Naive thymus-derived CD8-positive, alpha-beta T cell (primary cell): ENCODE measurements around the gene LPIN1. TPM values are rescaled to one million over a fixed set of nuclear protein-coding genes. Genes with fewer than 3 reads are reported as not detected.

Source experiments
- ATAC-seq, 2 donors: fragments of 150-1000 bp; cut with Tn5 transposase in 1 of 2; sonication (Bioruptor Pico), chemical (Tn5 transposase) in 1 of 2; 1 replicate in 1 of 2; 2 replicates in 1 of 2; pipeline ENCODE4 v1.10.0; 2021; ENCODE audit warnings: mild to moderate bottlenecking in 2 of 2, moderate library complexity in 2 of 2
- POLR2A ChIA-PET: fragments of 350-600 bp; sonication (Branson Sonifier 250); formaldehyde crosslinking; loops from one replicate; lab custom pipeline; 2021; ENCODE audit warnings: antibody characterized with exemption; lab: Charles Lee
- DNase-seq, 10 donors: peaks; one replicate each; pipeline versions ENCODE4 v3.0.0 to v3.0.0-alpha.2; 2020 to 2022
- H3K27ac Mint-ChIP-seq, 10 donors: one replicate each; pipeline ENCODE4 v1.8.0; 2020 to 2022; ENCODE audit warnings: mild to moderate bottlenecking in 10 of 10, mixed read lengths in 10 of 10, moderate library complexity in 4 of 10, inconsistent platforms in 1 of 10
- H3K27me3 Mint-ChIP-seq, 5 donors: one replicate each; pipeline ENCODE4 v1.8.0; 2021 to 2022; ENCODE audit warnings: mixed read lengths in 5 of 5
- H3K36me3 Mint-ChIP-seq, 3 donors: one replicate each; pipeline ENCODE4 v1.8.0; 2020 to 2022; ENCODE audit warnings: mixed read lengths in 3 of 3, mild to moderate bottlenecking in 2 of 3, inconsistent platforms in 1 of 3
- H3K4me1 Mint-ChIP-seq, 4 donors: one replicate each; pipeline ENCODE4 v1.8.0; 2021 to 2022; ENCODE audit warnings: mixed read lengths in 4 of 4
- H3K4me3 Mint-ChIP-seq, 10 donors: one replicate each; pipeline ENCODE4 v1.8.0; 2020 to 2022; ENCODE audit warnings: mild to moderate bottlenecking in 10 of 10, mixed read lengths in 10 of 10, moderate library complexity in 6 of 10, inconsistent platforms in 1 of 10
- H3K9me3 Mint-ChIP-seq, 9 donors: one replicate each; pipeline ENCODE4 v1.8.0; 2020 to 2022; ENCODE audit warnings: mixed read lengths in 9 of 9, mild to moderate bottlenecking in 3 of 9, inconsistent platforms in 1 of 9, moderate library complexity in 1 of 9
- polyA plus RNA-seq, 3 donors: library from polyadenylated mRNA; unstranded; fragments of 300-500 nt; fragmentation: Illumina TruSeq; gene quantifications; one replicate each; pipeline ENCODE4 v1.2.3, GENCODE V29; 2021
- total RNA-seq, 8 experiments: library from RNA in 2 of 8; stranded (reverse) in 2 of 8; gene quantifications; one replicate each; pipeline ENCODE4 v1.2.3 and lab custom pipeline; 2021 to 2026

Gene LPIN1, protein sequence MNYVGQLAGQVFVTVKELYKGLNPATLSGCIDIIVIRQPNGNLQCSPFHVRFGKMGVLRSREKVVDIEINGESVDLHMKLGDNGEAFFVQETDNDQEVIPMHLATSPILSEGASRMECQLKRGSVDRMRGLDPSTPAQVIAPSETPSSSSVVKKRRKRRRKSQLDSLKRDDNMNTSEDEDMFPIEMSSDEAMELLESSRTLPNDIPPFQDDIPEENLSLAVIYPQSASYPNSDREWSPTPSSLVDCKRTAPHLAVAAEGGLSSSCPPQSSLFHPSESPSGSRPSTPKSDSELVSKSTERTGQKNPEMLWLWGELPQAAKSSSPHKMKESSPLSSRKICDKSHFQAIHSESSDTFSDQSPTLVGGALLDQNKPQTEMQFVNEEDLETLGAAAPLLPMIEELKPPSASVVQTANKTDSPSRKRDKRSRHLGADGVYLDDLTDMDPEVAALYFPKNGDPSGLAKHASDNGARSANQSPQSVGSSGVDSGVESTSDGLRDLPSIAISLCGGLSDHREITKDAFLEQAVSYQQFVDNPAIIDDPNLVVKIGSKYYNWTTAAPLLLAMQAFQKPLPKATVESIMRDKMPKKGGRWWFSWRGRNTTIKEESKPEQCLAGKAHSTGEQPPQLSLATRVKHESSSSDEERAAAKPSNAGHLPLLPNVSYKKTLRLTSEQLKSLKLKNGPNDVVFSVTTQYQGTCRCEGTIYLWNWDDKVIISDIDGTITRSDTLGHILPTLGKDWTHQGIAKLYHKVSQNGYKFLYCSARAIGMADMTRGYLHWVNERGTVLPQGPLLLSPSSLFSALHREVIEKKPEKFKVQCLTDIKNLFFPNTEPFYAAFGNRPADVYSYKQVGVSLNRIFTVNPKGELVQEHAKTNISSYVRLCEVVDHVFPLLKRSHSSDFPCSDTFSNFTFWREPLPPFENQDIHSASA
- 10 to 100 TPM; 76.1 to 82.4 TPM for total RNA-seq
- 10 to 100 TPM; 15.7 to 27.5 (median 19.9) TPM for polyA plus RNA-seq
- 81.2 to 171 (median 137) reads per million in 6 experiments for total RNA-seq (lab: John Stamatoyannopoulos, UW)

- peak; percentile 75 to 90 (median 86) for DNase-seq
- Mint-ChIP-seq H3K36me3 (no peaks in the 10 kb centered on the region), H3K4me3 (peak within 1 kb of the TSS; percentile 85 to 96 (median 93)), H3K27ac (peak within 1 kb of the TSS; percentile 86 to 96 (median 93)), H3K9me3 (no peaks in the 10 kb centered on the region), H3K27me3 (no peaks in the 10 kb centered on the region), H3K4me1 (peaks cover 46 to 69% (median 67%) of the 10 kb centered on the region in 4 donors)
- POLR2A ChIA-PET, result interaction anchor here (0.7 to 3.0 kb wide), 5 partner anchors 8 to 45 kb away, joined by 3 to 16 read pairs (median 6); no protein-coding TSS in a partner anchor
- peak; percentile 74 to 83 for ATAC-seq
Measured at GRCh38 chr2:11746376-11746806, at the start of gene LPIN1. LPIN1 (plus strand) TSS chr2:11746632; CDS start chr2:11765542, 18,910 bp downstream.

DNA sequence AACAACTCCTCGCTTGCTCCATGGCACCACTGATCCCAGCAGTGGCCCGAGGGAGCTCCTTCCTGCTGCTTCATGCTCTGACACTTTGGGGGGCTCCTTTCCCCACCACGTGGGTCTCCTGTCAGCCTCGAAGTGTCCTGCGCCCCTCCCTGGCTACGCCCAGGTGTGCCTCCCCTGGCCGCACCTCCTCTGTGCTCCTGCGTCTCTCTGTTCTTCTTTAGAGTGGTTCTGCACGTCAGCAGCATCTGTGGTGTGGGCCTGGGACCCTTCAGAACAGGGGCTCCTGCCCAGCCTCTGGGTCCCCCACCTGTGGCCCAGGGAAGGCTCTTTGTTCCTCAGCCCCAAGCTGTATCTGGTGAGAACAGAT is 49.7 kb upstream of the LPIN1 start:
- peaks cover 0 to 3% (median 0%) of the 10 kb centered on the region in 5 donors for H3K27me3 Mint-ChIP-seq
- ATAC-seq, result no peak
- H3K36me3 Mint-ChIP-seq, result no peaks in the 10 kb centered on the region
- no peaks in the 10 kb centered on the region for H3K9me3 Mint-ChIP-seq
- POLR2A ChIA-PET, result no interaction called here
- H3K4me3 Mint-ChIP-seq, result no peak overlapping the region
- no peak for DNase-seq
- peak overlapping the region in 1 of 10 donors; percentile 19 for H3K27ac Mint-ChIP-seq
- peaks cover 0 to 6% (median 3%) of the 10 kb centered on the region in 4 donors for H3K4me1 Mint-ChIP-seq

DNA sequence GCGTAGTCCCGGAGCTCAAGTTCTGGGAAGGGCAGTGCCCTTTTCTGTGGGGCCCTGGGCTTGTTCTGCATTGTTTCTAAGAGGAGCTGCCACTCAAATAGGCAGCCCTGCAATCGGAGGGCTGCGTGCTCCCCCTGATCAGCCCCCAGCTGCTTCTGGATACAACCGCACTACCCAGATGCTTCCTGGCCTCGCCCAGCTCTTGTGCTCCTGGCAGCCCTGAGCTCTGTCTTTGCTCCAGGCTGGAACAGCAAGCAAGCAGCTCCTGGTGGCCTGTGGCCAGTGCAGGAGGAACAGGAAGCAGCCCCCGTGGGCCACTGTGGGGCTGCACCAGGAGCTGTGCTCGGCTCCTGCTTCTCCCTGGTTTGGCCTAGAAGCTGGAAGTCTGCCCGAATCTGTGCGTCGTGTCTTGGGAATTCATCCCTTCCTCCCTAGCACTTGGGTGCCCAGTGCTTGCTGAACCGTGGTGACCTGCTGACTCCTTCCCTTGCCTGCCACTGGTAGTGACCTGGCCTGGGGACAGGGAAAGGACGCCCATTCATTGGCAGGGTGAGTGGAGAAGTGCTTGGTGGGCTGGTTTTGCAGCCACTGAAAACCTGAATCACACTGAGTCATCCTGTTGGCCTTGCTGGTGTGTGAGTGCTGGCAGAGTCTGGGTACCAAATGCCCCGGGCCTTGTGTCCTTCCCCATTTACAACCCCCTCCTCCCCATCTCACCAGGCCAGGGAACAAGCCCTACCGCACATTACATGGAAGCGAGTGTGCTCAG is 49.1 kb upstream of the LPIN1 start:
- H3K36me3 Mint-ChIP-seq, result no peaks in the 10 kb centered on the region
- POLR2A ChIA-PET, result no interaction called here

DNA sequence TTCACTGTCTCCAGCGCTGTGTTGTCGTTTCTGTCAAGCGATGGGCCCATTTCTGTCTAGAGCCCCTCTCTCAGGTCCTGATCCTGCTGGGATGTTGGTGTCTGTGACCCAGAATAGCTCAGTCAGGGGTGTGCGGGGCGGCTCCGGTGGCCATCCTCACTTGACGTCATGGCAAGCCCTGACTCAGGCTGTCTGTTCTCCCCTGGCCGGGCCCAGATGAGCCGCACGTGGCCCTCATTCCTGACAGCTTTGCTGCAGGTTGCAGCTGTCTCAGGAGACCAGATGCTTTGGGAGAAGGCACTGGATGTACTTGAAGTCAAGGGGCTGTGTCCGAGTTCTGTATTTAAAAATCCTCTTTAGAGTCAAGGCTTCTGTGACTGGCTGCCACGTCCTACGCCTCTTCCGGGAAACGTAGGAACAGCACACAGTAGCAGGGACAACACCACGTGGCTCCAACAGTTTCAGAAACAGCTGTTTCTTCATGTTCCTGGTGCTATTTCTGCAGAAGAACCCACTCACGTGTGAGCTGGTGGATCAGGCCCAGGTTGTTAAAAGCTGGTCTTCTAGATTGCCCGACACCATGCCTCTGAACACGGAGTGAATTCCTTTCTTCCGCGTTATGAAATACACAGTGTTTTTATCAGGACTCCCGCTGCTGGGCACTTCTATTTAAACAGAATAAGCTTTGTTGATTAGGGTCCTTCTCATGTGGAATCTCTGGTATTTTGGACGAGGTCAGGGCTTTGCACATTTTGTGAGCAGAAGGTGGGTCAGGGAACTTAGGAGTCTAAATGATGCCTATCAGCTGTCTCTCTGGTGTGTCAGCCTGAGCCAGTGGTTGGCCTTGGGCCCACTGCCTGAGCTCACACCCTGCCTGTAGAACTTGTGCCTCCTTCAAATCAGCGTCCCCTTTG is 48.2 kb upstream of the LPIN1 start:
- POLR2A ChIA-PET, result interaction anchor here (1.5 kb wide), 1 partner anchor 80 kb away, joined by 3 read pairs; no protein-coding TSS in a partner anchor
- no peak for ATAC-seq
- H3K27me3 Mint-ChIP-seq, result peaks cover 0 to 3% (median 0%) of the 10 kb centered on the region in 5 donors
- H3K9me3 Mint-ChIP-seq, result no peaks in the 10 kb centered on the region
- peak overlapping the region in 1 of 10 donors; percentile 21 for H3K27ac Mint-ChIP-seq
- H3K36me3 Mint-ChIP-seq, result no peaks in the 10 kb centered on the region
- peaks cover 0 to 6% (median 0%) of the 10 kb centered on the region in 4 donors for H3K4me1 Mint-ChIP-seq
- DNase-seq, result no peak
- no peak overlapping the region for H3K4me3 Mint-ChIP-seq

More for the DNA sequence above, 49.1 kb upstream of the LPIN1 start:
- Mint-ChIP-seq H3K27ac (peak overlapping the region in 1 of 10 donors; percentile 21), H3K4me3 (no peak overlapping the region), H3K9me3 (no peaks in the 10 kb centered on the region), H3K4me1 (peaks cover 0 to 6% (median 3%) of the 10 kb centered on the region in 4 donors), H3K27me3 (peaks cover 0 to 3% (median 0%) of the 10 kb centered on the region in 5 donors)
- ATAC-seq (no peak), DNase-seq (no peak)

DNA sequence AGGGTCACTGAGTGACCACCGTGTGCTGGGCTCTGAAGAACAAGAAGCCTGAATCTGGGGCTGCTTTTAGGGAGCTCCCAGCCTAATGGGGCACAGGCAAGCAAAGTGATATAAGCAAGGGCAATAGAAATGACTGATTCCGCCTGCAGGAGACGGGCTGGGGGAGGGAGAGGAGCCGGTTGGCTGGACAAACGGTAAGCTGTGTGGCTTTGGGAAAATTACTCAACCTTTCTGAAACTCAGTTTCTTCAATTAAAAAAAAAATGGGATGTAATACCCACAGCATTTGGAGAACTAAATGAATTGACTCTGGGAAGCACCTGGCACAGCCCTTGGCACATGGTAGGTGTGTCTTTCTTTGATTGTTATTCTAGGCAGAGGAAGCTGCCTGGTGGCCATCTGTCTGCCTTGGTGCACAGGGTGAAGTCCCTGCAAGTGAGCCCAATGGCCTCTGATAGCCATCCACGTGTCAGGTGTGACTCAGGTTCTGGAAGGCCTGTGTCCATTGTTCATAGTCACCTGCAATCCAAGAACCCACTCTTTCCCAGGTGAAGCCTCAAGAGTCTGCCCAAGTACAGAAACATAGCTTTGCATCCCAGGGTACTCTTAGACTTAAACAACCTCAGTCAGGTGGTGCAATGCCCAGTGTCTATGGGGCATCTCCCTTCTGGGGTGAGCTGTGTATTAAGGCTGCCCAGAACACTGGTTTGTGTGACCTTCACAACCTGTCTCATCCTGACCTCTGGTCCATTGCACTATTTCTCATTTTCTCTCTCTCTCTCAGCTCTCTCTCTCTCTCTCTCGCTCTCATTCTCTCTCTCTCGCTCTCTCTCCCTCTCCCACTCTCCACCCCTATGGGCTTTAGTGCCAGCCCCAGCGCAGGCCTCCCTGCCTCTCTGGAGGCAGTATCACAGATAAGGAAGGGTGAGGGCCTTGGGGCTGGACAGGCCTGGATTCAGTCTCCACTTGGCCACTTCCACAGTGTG is 46.5 kb upstream of the LPIN1 start:
- POLR2A ChIA-PET, result interaction anchor here (1.5 kb wide), 1 partner anchor 78 kb away, joined by 3 read pairs; no protein-coding TSS in a partner anchor
- no peaks in the 10 kb centered on the region for H3K36me3 Mint-ChIP-seq
- DNase-seq (no peak), ATAC-seq (no peak)
- H3K4me3 Mint-ChIP-seq, result no peak overlapping the region
- peaks cover 0 to 6% (median 0%) of the 10 kb centered on the region in 4 donors for H3K4me1 Mint-ChIP-seq
- peaks cover 0 to 3% (median 0%) of the 10 kb centered on the region in 5 donors for H3K27me3 Mint-ChIP-seq
- H3K9me3 Mint-ChIP-seq, result no peaks in the 10 kb centered on the region
- no peak overlapping the region for H3K27ac Mint-ChIP-seq

GRCh38 chr2:11701206-11701605 is 45.2 kb upstream of the LPIN1 start:
- no peak for ATAC-seq
- Mint-ChIP-seq H3K27me3 (peaks cover 0 to 3% (median 0%) of the 10 kb centered on the region in 5 donors), H3K4me1 (peaks cover 0 to 6% (median 0%) of the 10 kb centered on the region in 4 donors), H3K36me3 (no peaks in the 10 kb centered on the region), H3K27ac (no peak overlapping the region), H3K9me3 (peaks cover 0 to 4% (median 0%) of the 10 kb centered on the region in 9 donors), H3K4me3 (no peak overlapping the region)
- no peak for DNase-seq
- POLR2A ChIA-PET, result no interaction called here

GRCh38 chr2:11701751-11702301 is 44.6 kb upstream of the LPIN1 start:
- Mint-ChIP-seq H3K36me3 (no peaks in the 10 kb centered on the region), H3K4me1 (peaks cover 0 to 2% (median 0%) of the 10 kb centered on the region in 4 donors), H3K27ac (no peak overlapping the region), H3K9me3 (peaks cover 0 to 4% (median 0%) of the 10 kb centered on the region in 9 donors), H3K27me3 (peaks cover 0 to under 1% (median 0%) of the 10 kb centered on the region in 5 donors), H3K4me3 (no peak overlapping the region)
- DNase-seq (peak in 1 of 10 donors; percentile 12), ATAC-seq (peak in 1 of 2 donors; percentile 42)
- POLR2A ChIA-PET, result interaction anchor here (0.5 kb wide), 1 partner anchor 45 kb away, joined by 3 read pairs; the partner anchor contains the start of gene LPIN1

DNA sequence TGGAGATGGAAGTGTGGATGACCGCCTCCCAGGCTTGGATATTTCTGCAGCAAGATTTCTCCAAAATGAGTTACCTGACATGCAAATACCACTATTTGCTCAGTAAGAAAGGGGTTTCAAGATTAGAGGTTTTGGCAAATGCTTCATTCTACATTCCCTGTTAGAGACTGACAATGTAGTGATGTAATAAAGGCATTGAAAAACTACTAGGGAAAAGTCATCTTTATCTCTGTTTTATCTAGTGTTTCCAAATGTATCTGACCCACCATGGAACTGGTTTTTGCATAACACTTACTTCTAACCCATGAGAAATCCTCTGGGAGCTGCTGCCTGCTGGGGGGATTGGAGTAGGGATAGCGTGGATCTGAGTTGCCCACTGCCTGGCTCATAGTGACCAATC is 43.5 kb upstream of the LPIN1 start:
- H3K4me3 Mint-ChIP-seq, result no peak overlapping the region
- POLR2A ChIA-PET, result no interaction called here
- H3K36me3 Mint-ChIP-seq, result no peaks in the 10 kb centered on the region
- peaks cover 0 to 4% (median 0%) of the 10 kb centered on the region in 9 donors for H3K9me3 Mint-ChIP-seq
- H3K27me3 Mint-ChIP-seq, result no peaks in the 10 kb centered on the region
- ATAC-seq (no peak), DNase-seq (no peak)
- no peaks in the 10 kb centered on the region for H3K4me1 Mint-ChIP-seq
- H3K27ac Mint-ChIP-seq, result no peak overlapping the region

DNA sequence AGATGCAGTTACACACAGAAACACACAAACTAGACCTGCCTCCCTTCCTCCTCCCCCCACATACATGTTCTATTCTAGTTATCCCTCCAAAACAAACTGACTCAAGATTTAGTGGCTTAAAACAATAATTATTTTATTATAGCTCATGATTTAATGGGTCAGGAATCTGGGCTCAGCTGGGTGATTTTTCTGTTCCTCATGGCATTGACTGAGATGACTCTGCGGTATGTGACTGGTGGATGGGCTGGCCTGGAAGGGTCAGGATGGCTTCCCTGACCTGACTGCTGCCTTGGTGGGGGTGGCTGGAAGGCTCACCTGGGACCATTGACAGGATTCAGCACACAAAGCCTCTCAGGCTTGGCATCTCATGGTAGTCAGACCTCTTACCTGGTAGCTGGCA is 42.7 kb upstream of the LPIN1 start:
- peaks cover 0 to 4% (median 0%) of the 10 kb centered on the region in 9 donors for H3K9me3 Mint-ChIP-seq
- ATAC-seq (no peak), DNase-seq (no peak)
- POLR2A ChIA-PET, result no interaction called here
- H3K4me1 Mint-ChIP-seq, result no peaks in the 10 kb centered on the region
- H3K27ac Mint-ChIP-seq, result no peak overlapping the region
- H3K27me3 Mint-ChIP-seq, result no peaks in the 10 kb centered on the region
- no peak overlapping the region for H3K4me3 Mint-ChIP-seq
- H3K36me3 Mint-ChIP-seq, result no peaks in the 10 kb centered on the region

GRCh38 chr2:11705063-11705462 is 41.4 kb upstream of the LPIN1 start:
- no peak overlapping the region for H3K4me3 Mint-ChIP-seq
- no peak for DNase-seq
- H3K27ac Mint-ChIP-seq, result peak overlapping the region in 1 of 10 donors; percentile 37
- H3K27me3 Mint-ChIP-seq, result no peaks in the 10 kb centered on the region
- H3K9me3 Mint-ChIP-seq, result peaks cover 0 to 4% (median 0%) of the 10 kb centered on the region in 9 donors
- POLR2A ChIA-PET, result no interaction called here
- ATAC-seq, result no peak
- H3K36me3 Mint-ChIP-seq, result no peaks in the 10 kb centered on the region
- no peaks in the 10 kb centered on the region for H3K4me1 Mint-ChIP-seq
